Lower leg skin (tissue), 4 donors: ENCODE data around the gene RHOH. TPM values are rescaled to one million over a fixed set of nuclear protein-coding genes. Genes with fewer than 3 reads are reported as not detected.

Source experiments
- DNase-seq, 2 donors: peaks; one replicate each; pipeline ENCODE4 v3.0.0-alpha.2; 2019; ENCODE audit warnings: low spot score in 2 of 2
- H3K4me3 ChIP-seq: fragments of 200-600 bp; sonication (generic); 2 replicates; pipeline ENCODE4 v1.5.1; 2017; ENCODE audit warnings: mild to moderate bottlenecking, low read depth; ENCODE audit not compliant: poor library complexity, severe bottlenecking
- POLR2A ChIP-seq, 2 donors: fragments of 450-650 bp; IDR thresholded peaks; one replicate each; pipeline ENCODE4 v1.6.1; 2016 to 2017; ENCODE audit warnings: antibody characterized with exemption in 2 of 2, mild to moderate bottlenecking in 1 of 2, moderate library complexity in 1 of 2
- WGBS, 2 donors: methylation state at CpG; one replicate each; pipeline ENCODE4 v1.1.5; 2018; 5-methylcytosine and 5-hydroxymethylcytosine counted together
- intact Hi-C: fragments of 100-400 bp; cut with DNase I; formaldehyde crosslinking; loops from one replicate; pipeline ENCODE4 v1.15.0; 2023; ENCODE audit warnings: low total_unique reads
- total RNA-seq, 4 donors: library from RNA; depleted of rRNA; stranded (reverse); fragments of >200 nt; gene quantifications; one replicate each; pipeline ENCODE4 v1.1.0, GENCODE V29; 2016
- TF ChIP-seq, protein P1 (sequence below), 3 donors: fragments of 450-650 bp; IDR thresholded peaks; one replicate each; pipeline ENCODE4 v1.5.1; 2016; ENCODE audit warnings: antibody characterized with exemption in 3 of 3, mild to moderate bottlenecking in 3 of 3, moderate library complexity in 2 of 3

Gene RHOH
- total RNA-seq, 4 donors from 2014 or later = 1.5 to 3.4 (median 2.2) TPM; not detected in 1

DNA sequence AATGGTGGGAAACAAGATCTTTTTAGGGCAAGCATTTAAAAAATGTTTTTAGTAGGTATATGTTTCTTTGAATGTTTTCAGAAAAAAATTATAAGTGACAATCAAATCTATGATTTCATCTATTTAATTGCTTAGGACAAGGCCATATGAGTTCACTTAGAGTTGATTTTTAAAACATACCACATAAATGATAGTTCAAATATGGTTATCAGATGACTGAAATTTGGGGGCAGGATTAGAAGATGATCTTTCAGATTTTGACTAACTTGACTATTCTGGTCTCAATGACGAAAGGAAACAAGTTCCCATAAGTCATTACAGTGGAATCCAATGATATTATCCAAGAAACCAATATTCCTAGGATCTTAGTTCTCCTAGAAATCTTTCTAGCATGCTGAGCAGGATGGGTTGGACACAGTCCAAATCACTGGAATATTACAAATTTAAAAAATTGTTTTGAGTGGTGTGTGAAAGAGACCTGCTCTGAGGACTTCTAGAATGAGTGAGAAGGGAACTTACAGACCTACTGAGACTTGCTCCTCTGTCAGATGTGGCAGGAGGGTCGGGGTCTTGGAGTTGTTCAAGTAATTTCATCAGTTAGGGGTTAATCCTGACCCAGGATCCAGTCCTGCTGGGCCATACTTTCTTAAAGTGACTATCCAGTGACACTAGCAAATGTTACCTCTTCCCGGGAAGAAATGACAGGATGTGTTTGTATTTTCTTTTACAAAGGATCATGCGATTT is 20.0 kb downstream of the RHOH start:
- no peak overlapping the region for H3K4me3 ChIP-seq
- DNase-seq = no peak
- TF ChIP-seq, protein P1, sequence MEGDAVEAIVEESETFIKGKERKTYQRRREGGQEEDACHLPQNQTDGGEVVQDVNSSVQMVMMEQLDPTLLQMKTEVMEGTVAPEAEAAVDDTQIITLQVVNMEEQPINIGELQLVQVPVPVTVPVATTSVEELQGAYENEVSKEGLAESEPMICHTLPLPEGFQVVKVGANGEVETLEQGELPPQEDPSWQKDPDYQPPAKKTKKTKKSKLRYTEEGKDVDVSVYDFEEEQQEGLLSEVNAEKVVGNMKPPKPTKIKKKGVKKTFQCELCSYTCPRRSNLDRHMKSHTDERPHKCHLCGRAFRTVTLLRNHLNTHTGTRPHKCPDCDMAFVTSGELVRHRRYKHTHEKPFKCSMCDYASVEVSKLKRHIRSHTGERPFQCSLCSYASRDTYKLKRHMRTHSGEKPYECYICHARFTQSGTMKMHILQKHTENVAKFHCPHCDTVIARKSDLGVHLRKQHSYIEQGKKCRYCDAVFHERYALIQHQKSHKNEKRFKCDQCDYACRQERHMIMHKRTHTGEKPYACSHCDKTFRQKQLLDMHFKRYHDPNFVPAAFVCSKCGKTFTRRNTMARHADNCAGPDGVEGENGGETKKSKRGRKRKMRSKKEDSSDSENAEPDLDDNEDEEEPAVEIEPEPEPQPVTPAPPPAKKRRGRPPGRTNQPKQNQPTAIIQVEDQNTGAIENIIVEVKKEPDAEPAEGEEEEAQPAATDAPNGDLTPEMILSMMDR (IDR thresholded peaks at IDR 0.05) = no peak
- no peak for TF ChIP-seq POLR2A (IDR thresholded peaks at IDR 0.05)
- intact Hi-C loops = no loop called here
- 66 to 72% methylated on average over 4 of the region's 4 CpGs for WGBS, 2 donors

DNA sequence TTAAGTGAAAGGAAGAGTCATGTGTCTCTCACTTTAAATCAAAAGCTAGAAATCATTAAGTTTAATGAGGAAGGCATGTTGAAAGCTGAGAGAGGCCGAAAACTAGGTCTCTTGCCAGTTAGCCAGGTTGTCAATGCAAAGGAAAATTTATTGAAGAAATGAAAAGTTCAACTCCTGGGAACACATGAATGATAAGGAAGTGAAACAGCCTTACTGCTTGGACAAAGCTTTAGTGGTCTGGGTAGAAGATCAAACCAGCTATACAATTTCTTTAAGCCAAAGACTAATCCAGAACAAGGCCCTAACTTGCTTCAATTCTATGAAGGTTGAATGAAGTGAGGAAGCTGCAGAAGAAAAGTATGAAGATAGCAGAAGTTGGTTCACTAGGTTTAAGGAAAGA is 24.9 kb downstream of the RHOH start:
- TF ChIP-seq, protein P1 (IDR thresholded peaks at IDR 0.05) = no peak
- TF ChIP-seq POLR2A (IDR thresholded peaks at IDR 0.05) = no peak
- no peak for DNase-seq
- 55 to 65% methylated on average over 1 of the region's 1 CpG for WGBS, 2 donors
- intact Hi-C loops = no loop called here
- H3K4me3 ChIP-seq = no peak overlapping the region

DNA sequence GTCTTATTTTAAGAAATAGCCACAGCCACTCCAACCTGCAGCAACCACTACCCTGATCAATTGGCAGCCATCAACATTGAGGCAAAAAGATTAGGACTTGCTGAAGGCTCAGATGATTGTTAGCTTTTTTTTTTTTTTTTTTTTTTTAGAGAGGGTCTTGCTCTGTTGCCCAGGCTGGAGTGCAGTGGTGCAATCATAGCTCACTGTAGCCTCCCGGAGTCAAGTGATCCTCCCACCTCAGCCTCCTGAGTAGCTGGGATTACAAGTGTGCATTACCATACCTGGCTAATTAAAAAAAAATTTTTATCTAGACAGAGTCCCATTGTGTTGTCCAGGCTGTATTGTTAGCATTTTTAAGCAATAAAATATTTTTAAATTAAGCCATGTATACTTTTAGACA is 26.5 kb downstream of the RHOH start:
- H3K4me3 ChIP-seq = no peak overlapping the region
- DNase-seq = no peak
- 90 to 97% methylated on average over 1 of the region's 1 CpG for WGBS, 2 donors
- TF ChIP-seq POLR2A (IDR thresholded peaks at IDR 0.05) = no peak
- TF ChIP-seq, protein P1 (IDR thresholded peaks at IDR 0.05) = no peak
- intact Hi-C loops = no loop called here

GRCh38 chr4:40224432-40224831 is 27.6 kb downstream of the RHOH start:
- 76 to 80% methylated on average over 5 of the region's 5 CpGs for whole genome bisulfite sequencing, 2 donors
- TF ChIP-seq, protein P1 (IDR thresholded peaks at IDR 0.05) = no peak
- TF ChIP-seq POLR2A (IDR thresholded peaks at IDR 0.05) = no peak
- intact Hi-C loops = no loop called here
- H3K4me3 ChIP-seq = no peak overlapping the region
- DNase-seq = no peak

- DNase-seq = no peak
- WGBS, 2 donors = 91 to 93% methylated on average over 5 of the region's 5 CpGs
- TF ChIP-seq, protein P1 (IDR thresholded peaks at IDR 0.05) = no peak
- TF ChIP-seq POLR2A (IDR thresholded peaks at IDR 0.05) = no peak
- intact Hi-C loops = no loop called here
- no peak overlapping the region for H3K4me3 ChIP-seq
Observed at GRCh38 chr4:40225497-40225896, 28.7 kb downstream of the RHOH start.

GRCh38 chr4:40227284-40227683 is 30.5 kb downstream of the RHOH start:
- intact Hi-C loops = no loop called here
- no peak for TF ChIP-seq POLR2A (IDR thresholded peaks at IDR 0.05)
- TF ChIP-seq, protein P1 (IDR thresholded peaks at IDR 0.05) = no peak
- no peak overlapping the region for H3K4me3 ChIP-seq
- 42 to 45% methylated on average over 2 of the region's 2 CpGs for WGBS, 2 donors
- DNase-seq = no peak
